ENCODE results near the gene MAPRE3. TPM values are rescaled to one million over a fixed set of nuclear protein-coding genes. Genes with fewer than 3 reads are reported as not detected.

Gene MAPRE3
- total RNA-seq (ENCODE audit: low replicate concordance): 3.2 and 7.8 TPM in 2 replicates

GRCh38 chr2:26970244-26970927, at the start of gene MAPRE3:
TSS of gene MAPRE3 (plus strand) at chr2:26970637. CDS start at chr2:27022219, 51,582 bp downstream.

GRCh38 chr2:27032495-27033252, 62.2 kb downstream of the MAPRE3 start, which contains the start of gene TMEM214:
TSS of gene TMEM214 (plus strand) at chr2:27032965. CDS start at chr2:27033016, 51 bp downstream.

GRCh38 chr2:27050996-27051901, 80.8 kb downstream of the MAPRE3 start, which contains the start of gene AGBL5:
TSS of gene AGBL5 (plus strand) at chr2:27051668. CDS start at chr2:27052959, 1,291 bp downstream.

GRCh38 chr2:27071277-27071989, 101.0 kb downstream of the MAPRE3 start, which contains the start of gene OST4:
TSS of gene OST4 (minus strand) at chr2:27071654.

Other genes starting within 250 kb of the MAPRE3 start
- 21.4 and 30.4 TPM in 2 replicates for gene SLC35F6, start 206.4 kb upstream of the MAPRE3 start, total RNA-seq (ENCODE audit: low replicate concordance)
- 0.47 and 2.9 TPM in 2 replicates for gene CENPA, start 184.6 kb upstream of the MAPRE3 start, total RNA-seq (ENCODE audit: low replicate concordance)
- not detected in 2 replicates for gene DPYSL5, start 122.5 kb upstream of the MAPRE3 start, total RNA-seq (ENCODE audit: low replicate concordance)
- gene TMEM214, start 62.3 kb downstream of the MAPRE3 start, total RNA-seq (ENCODE audit: low replicate concordance): 25.3 and 33.9 TPM in 2 replicates
- gene AGBL5, start 81.0 kb downstream of the MAPRE3 start, total RNA-seq (ENCODE audit: low replicate concordance): 14.3 and 25.0 TPM in 2 replicates
- 710 and 956 TPM in 2 replicates for gene OST4, start 101.0 kb downstream of the MAPRE3 start, total RNA-seq (ENCODE audit: low replicate concordance)
- 213 and 319 TPM in 2 replicates for gene EMILIN1, start 108.0 kb downstream of the MAPRE3 start, total RNA-seq (ENCODE audit: low replicate concordance)
- 0.53 and 1.9 TPM in 2 replicates for gene KHK, start 116.1 kb downstream of the MAPRE3 start, total RNA-seq (ENCODE audit: low replicate concordance)
- gene CGREF1, start 148.5 kb downstream of the MAPRE3 start, total RNA-seq (ENCODE audit: low replicate concordance): 4.9 and 15.8 TPM in 2 replicates
- gene ABHD1, start 153.2 kb downstream of the MAPRE3 start, total RNA-seq (ENCODE audit: low replicate concordance): 0.08 TPM in 1 of 2 replicates, not detected in the other
- 55.5 and 206 TPM in 2 replicates for gene PREB, start 164.0 kb downstream of the MAPRE3 start, total RNA-seq (ENCODE audit: low replicate concordance)
- gene PRR30, start 168.8 kb downstream of the MAPRE3 start, total RNA-seq (ENCODE audit: low replicate concordance): not detected in 2 replicates
- gene TCF23, start 178.4 kb downstream of the MAPRE3 start, total RNA-seq (ENCODE audit: low replicate concordance): 0.82 TPM in 1 of 2 replicates, not detected in the other
- 183 and 253 TPM in 2 replicates for gene ATRAID, start 241.4 kb downstream of the MAPRE3 start, total RNA-seq (ENCODE audit: low replicate concordance)
- gene SLC5A6, start 241.6 kb downstream of the MAPRE3 start, total RNA-seq (ENCODE audit: low replicate concordance): 8.3 and 17.7 TPM in 2 replicates
- 26.1 and 35.8 TPM in 2 replicates for gene CAD, start 246.7 kb downstream of the MAPRE3 start, total RNA-seq (ENCODE audit: low replicate concordance)

Measured in smooth muscle cell of the coronary artery (primary cell).